K562 (cell line): ENCODE measurements around the gene NSMCE1. TPM values are rescaled to one million over a fixed set of nuclear protein-coding genes. Genes with fewer than 3 reads are reported as not detected.

ENCODE experiments used
- BCOR ChIP-seq: fragments of 450-650 bp; IDR thresholded peaks from 2 replicates; pipeline ENCODE4 v1.6.1; 2016
- CC2D1A ChIP-seq: fragments of 450-650 bp; IDR thresholded peaks from 2 replicates; pipeline ENCODE4 v1.6.1; 2017; ENCODE audit warnings: mild to moderate bottlenecking
- FOS ChIP-seq: IDR thresholded peaks from 3 replicates; pipeline ENCODE4 v1.6.1; 2011; ENCODE audit not compliant: insufficient read length; ENCODE audit errors: extremely low read depth
- PHF20 ChIP-seq: fragments of 450-650 bp; IDR thresholded peaks from 2 replicates; pipeline ENCODE4 v1.6.1; 2018; ENCODE audit not compliant: partially characterized antibody
- RB1 ChIP-seq: fragments of 450-650 bp; IDR thresholded peaks from 2 replicates; pipeline ENCODE4 v1.6.1; 2017; ENCODE audit warnings: low read depth, mild to moderate bottlenecking
- SIN3B ChIP-seq: fragments of 450-650 bp; IDR thresholded peaks from 2 replicates; pipeline ENCODE4 v1.6.1; 2017; ENCODE audit warnings: low read depth, mild to moderate bottlenecking, moderate library complexity
- SMAD1 ChIP-seq: fragments of 150-350 bp; IDR thresholded peaks from 2 replicates; pipeline ENCODE4 v1.6.1; 2014; ENCODE audit warnings: low read length, low read depth; ENCODE audit not compliant: partially characterized antibody
- STAT5B ChIP-seq: fragments of 250-450 bp; sonication (Bioruptor Pico); IDR thresholded peaks from 2 replicates; pipeline ENCODE4 v1.8.0; 2021; ENCODE audit warnings: mild to moderate bottlenecking, inconsistent platforms
- TAF9B ChIP-seq: fragments of 450-650 bp; IDR thresholded peaks from 2 replicates; pipeline ENCODE4 v1.6.1; 2018; ENCODE audit warnings: mild to moderate bottlenecking; ENCODE audit not compliant: partially characterized antibody
- ZNF57 ChIP-seq: fragments of 450-650 bp; formaldehyde crosslinking; IDR thresholded peaks from 2 replicates; pipeline ENCODE4 v1.4.0; 2020; ENCODE audit warnings: mild to moderate bottlenecking, moderate library complexity
- polyA plus RNA-seq, 8 experiments: library from polyadenylated mRNA; depleted of rRNA in 4 of 8; stranded (reverse) in 5 of 8; unstranded in 3 of 8; fragments of >200 nt; fragmentation: Nextera tagmentation in 2 of 8; fragmentation: Illumina TruSeq in 1 of 8; extraction: Ambion mirVana in 2 of 8; extraction: Trizol in 1 of 8; gene quantifications; 2 replicates each; pipeline versions ENCODE4 v1.2.1 to v1.2.3, GENCODE V29; 2011 to 2014; ENCODE audit warnings: inconsistent platforms in 1 of 8, missing spikeins in 1 of 8
- total RNA-seq, 7 experiments: library from RNA; depleted of rRNA in 6 of 7; stranded (reverse); fragments of >200 nt in 6 of 7; fragmentation: Illumina TruSeq in 2 of 7; extraction: Trizol in 2 of 7; gene quantifications; 2 replicates each; pipeline versions ENCODE4 v1.2.1 to v1.2.3, GENCODE V29; 2011 to 2021; ENCODE audit warnings: low replicate concordance in 1 of 7
- TF ChIP-seq, protein P1 (sequence below), 2 experiments: fragments of 450-650 bp; IDR thresholded peaks; 2 replicates each; pipeline ENCODE4 v1.6.1; 2016; ENCODE audit warnings: mild to moderate bottlenecking in 2 of 2, borderline replicate concordance in 1 of 2, low read depth in 1 of 2, moderate library complexity in 1 of 2
- TF ChIP-seq, protein P2 (sequence below): sonication (generic); formaldehyde crosslinking; IDR thresholded peaks from 2 replicates; pipeline ENCODE4 v1.8.0; 2022; ENCODE audit warnings: mild to moderate bottlenecking, low read depth, missing genetic modification reagents
- TF ChIP-seq, protein P3 (sequence below): fragments of 200-800 bp; sonication (Bioruptor generic); IDR thresholded peaks from 2 replicates; pipeline ENCODE4 v1.6.1; 2017; ENCODE audit warnings: missing genetic modification characterization, missing compliant biosample characterization

The NSMCE1 gene
- total and polyA plus RNA-seq, 9 of the 15 experiments (the other 6 are each of a cell fraction or from before 2014, with no cell fraction given): 52.1 to 163 (median 61.5) TPM

DNA sequence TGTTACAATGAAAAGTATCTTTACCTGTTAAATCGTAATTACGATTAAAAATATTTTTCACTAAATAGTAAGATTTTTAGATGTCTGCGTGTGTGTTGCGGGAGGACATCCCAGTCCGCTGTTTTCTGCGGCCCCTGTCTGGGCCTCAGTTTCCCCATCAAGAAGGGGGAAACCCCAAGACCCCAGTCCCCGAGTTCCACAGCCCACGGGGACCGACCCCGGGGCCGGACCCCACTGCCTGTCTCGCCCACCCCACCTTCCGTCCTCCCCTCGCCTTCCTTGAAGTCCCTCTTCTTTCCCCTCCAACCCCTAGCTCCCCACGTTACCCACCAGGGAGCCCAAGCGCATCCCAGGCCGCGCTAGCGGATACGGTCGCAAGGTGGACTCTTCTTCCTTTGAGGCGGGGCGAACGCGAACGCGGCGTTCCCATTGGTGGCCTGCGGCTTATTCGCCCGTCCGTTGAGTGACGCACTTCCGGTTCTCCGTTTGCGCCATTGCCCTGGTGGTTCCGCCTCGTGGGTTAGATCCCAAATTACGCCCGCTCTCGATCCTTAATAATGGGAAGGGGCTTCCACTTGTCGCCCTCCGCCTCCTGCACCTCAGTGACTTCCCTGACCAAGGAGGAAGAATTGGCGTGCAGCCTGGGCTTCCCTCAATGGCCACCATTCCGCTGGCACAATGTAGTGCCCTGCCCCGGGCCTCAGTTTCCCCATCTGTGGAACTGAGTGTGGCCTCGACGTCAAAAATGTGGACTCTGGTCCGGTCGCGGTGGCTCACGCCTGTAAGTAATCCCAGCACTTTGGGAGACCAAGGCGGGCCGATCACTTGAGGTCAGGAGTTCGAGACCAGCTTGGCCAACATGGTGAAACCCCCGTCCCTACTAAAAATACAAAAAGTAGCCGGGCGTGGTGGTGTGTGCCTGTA is at the start of gene NSMCE1 (continued):
- TF ChIP-seq, protein P1, sequence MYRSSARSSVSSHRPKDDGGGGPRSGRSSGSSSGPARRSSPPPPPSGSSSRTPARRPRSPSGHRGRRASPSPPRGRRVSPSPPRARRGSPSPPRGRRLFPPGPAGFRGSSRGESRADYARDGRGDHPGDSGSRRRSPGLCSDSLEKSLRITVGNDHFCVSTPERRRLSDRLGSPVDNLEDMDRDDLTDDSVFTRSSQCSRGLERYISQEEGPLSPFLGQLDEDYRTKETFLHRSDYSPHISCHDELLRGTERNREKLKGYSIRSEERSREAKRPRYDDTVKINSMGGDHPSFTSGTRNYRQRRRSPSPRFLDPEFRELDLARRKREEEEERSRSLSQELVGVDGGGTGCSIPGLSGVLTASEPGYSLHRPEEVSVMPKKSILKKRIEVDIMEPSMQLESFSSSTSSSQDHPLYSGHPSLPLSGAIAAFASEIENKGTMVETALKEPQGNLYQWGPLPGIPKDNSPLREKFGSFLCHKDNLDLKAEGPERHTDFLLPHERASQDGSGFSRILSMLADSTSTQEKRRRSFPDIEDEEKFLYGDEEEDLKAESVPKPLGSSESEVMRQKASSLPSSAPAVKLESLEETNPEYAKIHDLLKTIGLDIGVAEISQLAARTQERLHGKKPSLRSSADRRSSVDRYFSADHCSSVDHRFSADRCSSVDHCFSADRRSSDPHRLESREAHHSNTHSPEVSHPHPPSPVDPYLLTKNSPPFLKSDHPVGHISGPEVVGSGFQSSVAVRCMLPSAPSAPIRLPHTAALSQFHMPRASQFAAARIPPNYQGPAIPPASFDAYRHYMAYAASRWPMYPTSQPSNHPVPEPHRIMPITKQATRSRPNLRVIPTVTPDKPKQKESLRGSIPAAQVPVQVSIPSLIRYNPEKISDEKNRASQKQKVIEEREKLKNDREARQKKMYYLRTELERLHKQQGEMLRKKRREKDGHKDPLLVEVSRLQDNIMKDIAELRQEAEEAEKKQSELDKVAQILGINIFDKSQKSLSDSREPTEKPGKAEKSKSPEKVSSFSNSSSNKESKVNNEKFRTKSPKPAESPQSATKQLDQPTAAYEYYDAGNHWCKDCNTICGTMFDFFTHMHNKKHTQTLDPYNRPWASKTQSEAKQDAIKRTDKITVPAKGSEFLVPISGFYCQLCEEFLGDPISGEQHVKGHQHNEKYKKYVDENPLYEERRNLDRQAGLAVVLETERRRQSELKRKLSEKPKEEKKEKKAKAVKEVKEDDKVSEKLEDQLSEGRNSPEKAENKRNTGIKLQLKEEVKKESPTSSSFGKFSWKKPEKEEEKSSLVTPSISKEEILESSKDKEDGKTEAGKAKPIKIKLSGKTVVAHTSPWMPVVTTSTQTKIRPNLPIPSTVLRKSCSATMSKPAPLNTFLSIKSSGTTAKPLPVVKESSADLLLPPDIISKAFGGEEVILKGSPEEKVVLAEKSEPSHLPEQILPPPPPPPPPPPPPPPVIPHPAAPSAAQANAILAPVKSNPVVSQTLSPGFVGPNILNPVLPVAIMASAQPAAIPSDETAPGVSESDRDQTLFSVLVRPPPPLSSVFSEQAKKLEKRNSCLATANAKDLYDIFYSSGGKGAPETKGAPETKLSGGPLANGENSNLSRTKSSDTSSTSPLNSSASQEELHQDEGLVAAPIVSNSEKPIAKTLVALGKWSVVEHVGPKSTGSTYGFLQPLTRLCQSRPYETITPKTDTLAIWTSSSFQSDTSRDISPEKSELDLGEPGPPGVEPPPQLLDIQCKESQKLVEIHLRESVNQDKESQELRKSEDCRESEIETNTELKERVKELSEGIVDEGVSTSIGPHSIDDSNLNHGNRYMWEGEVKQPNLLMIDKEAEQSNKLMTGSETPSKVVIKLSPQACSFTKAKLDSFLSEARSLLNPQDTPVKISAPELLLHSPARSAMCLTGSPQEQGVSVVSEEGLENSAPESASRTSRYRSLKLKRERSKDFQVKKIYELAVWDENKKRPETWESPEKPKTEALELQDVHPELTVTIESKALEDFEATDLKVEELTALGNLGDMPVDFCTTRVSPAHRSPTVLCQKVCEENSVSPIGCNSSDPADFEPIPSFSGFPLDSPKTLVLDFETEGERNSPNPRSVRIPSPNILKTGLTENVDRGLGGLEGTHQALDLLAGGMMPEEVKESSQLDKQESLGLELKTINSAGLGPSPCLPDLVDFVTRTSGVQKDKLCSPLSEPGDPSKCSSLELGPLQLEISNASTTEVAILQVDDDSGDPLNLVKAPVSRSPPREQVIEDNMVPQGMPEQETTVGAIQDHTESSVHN (IDR thresholded peaks at IDR 0.05; ENCODE audit: borderline replicate concordance in 1 of 2, low read depth in 1 of 2): no peak
- TF ChIP-seq PHF20 (peak; percentile 69), RB1 (peak; percentile 64; the same call in 1 of the 2 replicates), SIN3B (0 out of 2 replicates have a peak, but pooled peaks have one; percentile 22), ZNF57 (CRISPR knock-in tag) (no peak), CC2D1A (0 out of 2 replicates have a peak, but pooled peaks have one; percentile 14), FOS (peak; percentile 81), BCOR (peak; percentile 96), TAF9B (peak; percentile 78), STAT5B (CRISPR knock-in tag) (no peak), SMAD1 (peak; percentile 52)
- TF ChIP-seq, protein P2, sequence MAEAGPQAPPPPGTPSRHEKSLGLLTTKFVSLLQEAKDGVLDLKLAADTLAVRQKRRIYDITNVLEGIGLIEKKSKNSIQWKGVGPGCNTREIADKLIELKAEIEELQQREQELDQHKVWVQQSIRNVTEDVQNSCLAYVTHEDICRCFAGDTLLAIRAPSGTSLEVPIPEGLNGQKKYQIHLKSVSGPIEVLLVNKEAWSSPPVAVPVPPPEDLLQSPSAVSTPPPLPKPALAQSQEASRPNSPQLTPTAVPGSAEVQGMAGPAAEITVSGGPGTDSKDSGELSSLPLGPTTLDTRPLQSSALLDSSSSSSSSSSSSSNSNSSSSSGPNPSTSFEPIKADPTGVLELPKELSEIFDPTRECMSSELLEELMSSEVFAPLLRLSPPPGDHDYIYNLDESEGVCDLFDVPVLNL: peak; percentile 74; the same call in 1 of the 2 replicates
- TF ChIP-seq, protein P3, sequence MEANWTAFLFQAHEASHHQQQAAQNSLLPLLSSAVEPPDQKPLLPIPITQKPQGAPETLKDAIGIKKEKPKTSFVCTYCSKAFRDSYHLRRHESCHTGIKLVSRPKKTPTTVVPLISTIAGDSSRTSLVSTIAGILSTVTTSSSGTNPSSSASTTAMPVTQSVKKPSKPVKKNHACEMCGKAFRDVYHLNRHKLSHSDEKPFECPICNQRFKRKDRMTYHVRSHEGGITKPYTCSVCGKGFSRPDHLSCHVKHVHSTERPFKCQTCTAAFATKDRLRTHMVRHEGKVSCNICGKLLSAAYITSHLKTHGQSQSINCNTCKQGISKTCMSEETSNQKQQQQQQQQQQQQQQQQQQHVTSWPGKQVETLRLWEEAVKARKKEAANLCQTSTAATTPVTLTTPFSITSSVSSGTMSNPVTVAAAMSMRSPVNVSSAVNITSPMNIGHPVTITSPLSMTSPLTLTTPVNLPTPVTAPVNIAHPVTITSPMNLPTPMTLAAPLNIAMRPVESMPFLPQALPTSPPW (CRISPR knock-in tag): peak; percentile 17; the same call in 1 of the 2 replicates
